HCT116 (cell line): ENCODE data around the gene INAVA. TPM values are rescaled to one million over a fixed set of nuclear protein-coding genes. Genes with fewer than 3 reads are reported as not detected.

Experiments used
- ATAC-seq: fragments of 200-7000 bp; cut with Tn5 transposase; 2 replicates; pipeline ENCODE4 v1.9.1; 2020; ENCODE audit warnings: mild to moderate bottlenecking, moderate library complexity
- BruUV-seq: library from RNA; stranded (reverse); fragments of 400-500 nt; replicated peaks from 2 replicates; lab custom pipeline; 2021; lab: Mats Ljungman, UMichigan
- CTCF ChIA-PET: fragments of 300-600 bp; sonication (Branson Sonifier 250); formaldehyde crosslinking; loops from one replicate; lab custom pipeline; 2021; ENCODE audit warnings: antibody characterized with exemption; lab: Charles Lee
- POLR2A ChIA-PET: fragments of 300-600, 350-600 bp; sonication (Branson Sonifier 250); formaldehyde crosslinking; loops from one replicate; lab custom pipeline; 2021; ENCODE audit warnings: antibody characterized with exemption; lab: Charles Lee
- RAD21 ChIA-PET, 2 experiments: fragments of 300-600 bp; sonication (Branson Sonifier 250); formaldehyde crosslinking; loops; one replicate each; lab custom pipeline; 2023; ENCODE audit warnings: low total read pairs in 2 of 2; ENCODE audit not compliant: uncharacterized antibody in 2 of 2, unreplicated experiment in 2 of 2, low non-redundant PET in 1 of 2; lab: Charles Lee
- DNase-seq: peaks from one replicate; pipeline ENCODE4 v3.0.0-alpha.2; 2010; ENCODE audit warnings: low read depth, low spot score
- H2AFZ ChIP-seq: fragments of 200-600 bp; shearing (Covaris generic), sonication (generic); 2 replicates; pipeline ENCODE4 v1.6.1; 2017; ENCODE audit warnings: low read depth, mixed run types, mixed read lengths, antibody characterized with exemption, low read length; ENCODE audit not compliant: poor library complexity, severe bottlenecking
- H3K27ac ChIP-seq: 2 replicates; pipeline ENCODE4 v1.5.1; 2012; ENCODE audit warnings: low read depth, low read length
- H3K27me3 ChIP-seq: fragments of 200-600 bp; sonication (generic); 2 replicates; pipeline ENCODE4 v1.6.1; 2016; ENCODE audit warnings: mixed run types, low read length, mixed read lengths; ENCODE audit not compliant: insufficient read depth
- H3K36me3 ChIP-seq, 2 experiments: fragments of 200-500 bp in 1 of 2; fragments of 200-600 bp in 1 of 2; sonication (Bioruptor generic) in 1 of 2; sonication (generic) in 1 of 2; 2 replicates each; pipeline versions ENCODE4 v1.5.1 to v1.6.1; 2014 to 2016; ENCODE audit warnings: low read length in 2 of 2, inconsistent platforms in 1 of 2, mixed read lengths in 1 of 2, mixed run types in 1 of 2; ENCODE audit not compliant: insufficient read depth in 2 of 2, control insufficient read depth in 1 of 2
- H3K4me1 ChIP-seq, 2 experiments: fragments of 200-600 bp in 1 of 2; sonication (generic) in 1 of 2; 2 replicates each; pipeline versions ENCODE4 v1.5.1 to v1.6.1; 2012 to 2017; ENCODE audit warnings: low read length in 2 of 2, inconsistent platforms in 1 of 2, mild to moderate bottlenecking in 1 of 2, mixed read lengths in 1 of 2, mixed run types in 1 of 2, moderate library complexity in 1 of 2; ENCODE audit not compliant: insufficient read depth in 2 of 2, control insufficient read depth in 1 of 2
- H3K4me2 ChIP-seq: fragments of 200-600 bp; sonication (generic); 2 replicates; pipeline ENCODE4 v1.6.1; 2017; ENCODE audit warnings: mixed run types, low read length, mixed read lengths
- H3K4me3 ChIP-seq, 2 experiments: fragments of 200-600 bp in 1 of 2; sonication (generic) in 1 of 2; replicated peaks in 1 of 2; 2 replicates each; pipeline ENCODE4 v1.5.1; 2011 to 2016; ENCODE audit warnings: low read length in 2 of 2, control low read depth in 1 of 2, low read depth in 1 of 2, mild to moderate bottlenecking in 1 of 2, mixed read lengths in 1 of 2, mixed run types in 1 of 2
- H3K79me2 ChIP-seq: fragments of 200-600 bp; sonication (generic); 2 replicates; pipeline ENCODE4 v1.6.1; 2017; ENCODE audit warnings: mild to moderate bottlenecking, mixed run types, low read length, moderate library complexity, mixed read lengths; ENCODE audit not compliant: insufficient read depth
- H3K9ac ChIP-seq: fragments of 200-600 bp; sonication (generic); 2 replicates; pipeline ENCODE4 v1.6.1; 2016; ENCODE audit warnings: low read length, mixed read lengths
- H3K9me2 ChIP-seq: fragments of 200-600 bp; sonication (generic), shearing (Covaris generic); 2 replicates; pipeline ENCODE4 v1.6.1; 2017; ENCODE audit warnings: mixed run types, mild to moderate bottlenecking, moderate library complexity; ENCODE audit not compliant: insufficient read depth
- H3K9me3 ChIP-seq, 2 experiments: fragments of 200-500 bp in 1 of 2; fragments of 200-600 bp in 1 of 2; sonication (Bioruptor generic) in 1 of 2; sonication (generic) in 1 of 2; 2 replicates each; pipeline ENCODE4 v1.6.1; 2014 to 2017; ENCODE audit warnings: low read length in 2 of 2, mixed read lengths in 2 of 2, inconsistent platforms in 1 of 2, low read depth in 1 of 2, mild to moderate bottlenecking in 1 of 2, mixed run types in 1 of 2, moderate library complexity in 1 of 2; ENCODE audit not compliant: control insufficient read depth in 1 of 2, insufficient read depth in 1 of 2
- H4K20me1 ChIP-seq: fragments of 200-600 bp; sonication (generic), shearing (Covaris generic); 2 replicates; pipeline ENCODE4 v1.6.1; 2017; ENCODE audit warnings: mixed run types, mild to moderate bottlenecking, moderate library complexity; ENCODE audit not compliant: insufficient read depth
- ATF3 ChIP-seq: IDR thresholded peaks from 2 replicates; pipeline ENCODE4 v1.6.1; 2012
- CBX3 ChIP-seq: IDR thresholded peaks from 2 replicates; pipeline ENCODE4 v1.6.1; 2012; ENCODE audit warnings: low read depth
- CTCF ChIP-seq, 3 experiments: fragments of 200-600 bp in 1 of 3; sonication (generic) in 1 of 3; IDR thresholded peaks in 2 of 3; conservative IDR thresholded peaks in 1 of 3; 2 replicates each; pipeline ENCODE4 v1.5.1; 2012 to 2017; ENCODE audit warnings: low read depth in 2 of 3, low read length in 2 of 3, antibody characterized with exemption in 1 of 3, borderline replicate concordance in 1 of 3, control low read depth in 1 of 3, mild to moderate bottlenecking in 1 of 3, mixed read lengths in 1 of 3, mixed run types in 1 of 3, moderate library complexity in 1 of 3; ENCODE audit not compliant: insufficient read depth in 1 of 3
- EZH2 ChIP-seq: fragments of 200-600 bp; sonication (generic); IDR thresholded peaks from 2 replicates; pipeline ENCODE4 v1.6.1; 2017; ENCODE audit warnings: antibody characterized with exemption, mixed run types
- EZH2phosphoT487 ChIP-seq: fragments of 200-600 bp; IDR thresholded peaks from 2 replicates; pipeline ENCODE4 v1.6.1; 2018; ENCODE audit warnings: antibody characterized with exemption, borderline replicate concordance
- FOSL1 ChIP-seq: IDR thresholded peaks from 2 replicates; pipeline ENCODE4 v1.6.1; 2012; ENCODE audit warnings: low read depth
- JUND ChIP-seq: IDR thresholded peaks from 2 replicates; pipeline ENCODE4 v1.6.1; 2012
- MAX ChIP-seq: IDR thresholded peaks from 2 replicates; pipeline ENCODE4 v1.6.1; 2012
- POLR2A ChIP-seq: IDR thresholded peaks from 2 replicates; pipeline ENCODE4 v1.7.0; 2011; ENCODE audit warnings: borderline replicate concordance; ENCODE audit not compliant: insufficient read depth, insufficient read length; ENCODE audit errors: extremely low read depth
- RAD21 ChIP-seq: IDR thresholded peaks from 2 replicates; pipeline ENCODE4 v1.6.1; 2012; ENCODE audit warnings: low read depth, mild to moderate bottlenecking
- REST ChIP-seq: IDR thresholded peaks from 2 replicates; pipeline ENCODE4 v1.6.1; 2012; ENCODE audit warnings: low read depth
- SP1 ChIP-seq: IDR thresholded peaks from 2 replicates; pipeline ENCODE4 v1.6.1; 2012; ENCODE audit warnings: low read depth
- SRF ChIP-seq: IDR thresholded peaks from 2 replicates; pipeline ENCODE4 v1.6.1; 2012; ENCODE audit warnings: low read depth
- YY1 ChIP-seq: IDR thresholded peaks from 2 replicates; pipeline ENCODE4 v1.6.1; 2011; ENCODE audit warnings: low read length, low read depth, moderate library complexity, mild to moderate bottlenecking; ENCODE audit not compliant: insufficient replicate concordance; ENCODE audit errors: extremely low read depth
- ZBTB33 ChIP-seq: IDR thresholded peaks from 2 replicates; pipeline ENCODE4 v1.6.1; 2011; ENCODE audit warnings: mild to moderate bottlenecking, low read length, moderate library complexity; ENCODE audit not compliant: insufficient replicate concordance; ENCODE audit errors: extremely low read depth
- ZFX ChIP-seq: fragments of 450-650 bp; IDR thresholded peaks from 2 replicates; pipeline ENCODE4 v1.6.1; 2017
- ZNF274 ChIP-seq: fragments of 200-500 bp; sonication (Bioruptor generic); IDR thresholded peaks from 2 replicates; pipeline ENCODE4 v1.6.1; 2014; ENCODE audit warnings: mild to moderate bottlenecking, low read depth, low read length, inconsistent platforms
- intact Hi-C: fragments of 100-400 bp; cut with micrococcal nuclease; formaldehyde crosslinking; loops from 2 replicates; pipeline ENCODE4 v1.10.0; 2022
- total RNA-seq: library from RNA; stranded (reverse); gene quantifications from one replicate; pipeline ENCODE4 v1.2.1, GENCODE V29; 2021; ENCODE audit not compliant: unreplicated experiment

INAVA gene
- total RNA-seq, 1 experiment from 2014 or later, result 18.8 TPM

GRCh38 chr1:200900877-200901276 lies 6.2 kb downstream of the INAVA start:
- DNase-seq (no peak), ATAC-seq (no peak)
- Histone ChIP-seq H3K4me3 (no peak overlapping the region), H2AFZ (no peak overlapping the region), H3K9ac (no peak overlapping the region), H3K4me2 (no peak overlapping the region), H3K27me3 (no peaks in the 10 kb centered on the region), H3K79me2 (no peaks in the 10 kb centered on the region), H3K36me3 (peaks cover 0 to 8% of the 10 kb centered on the region in 2 experiments; a peak in 2 of 4 replicates), H4K20me1 (no peaks in the 10 kb centered on the region), H3K27ac (no peak overlapping the region), H3K9me2 (no peaks in the 10 kb centered on the region), H3K4me1 (peaks cover 13 to 19% of the 10 kb centered on the region in 2 experiments; a peak in 3 of 4 replicates), H3K9me3 (no peaks in the 10 kb centered on the region)
- intact Hi-C loops, result no loop called here
- RAD21 ChIA-PET, result no interaction called here
- BruUV-seq, result no TSS peak
- POLR2A ChIA-PET, result no interaction called here
- CTCF ChIA-PET, result no interaction called here
- TF ChIP-seq ZNF274 (no peak), SRF (no peak), ZBTB33 (no peak), MAX (no peak), RAD21 (no peak), FOSL1 (no peak), POLR2A (no peak), REST (no peak), ATF3 (no peak), YY1 (no peak), EZH2 (no peak), EZH2phosphoT487 (no peak), CBX3 (no peak), ZFX (no peak), JUND (no peak), SP1 (no peak), CTCF (IDR thresholded peaks at IDR 0.05 in 2 of 3, conservative IDR thresholded peaks at IDR 0.05 in 1 of 3; ENCODE audit: borderline replicate concordance in 1 of 3, insufficient read depth in 1 of 3, low read depth in 2 of 3, low read length in 2 of 3) (no peak)
